H9 (cell line): ENCODE measurements around the gene ACSL3. TPM values are rescaled to one million over a fixed set of nuclear protein-coding genes. Genes with fewer than 3 reads are reported as not detected.

ENCODE experiments used
- DNase-seq: peaks from one replicate; pipeline ENCODE4 v3.0.0-alpha.2; 2017
- H2AFZ ChIP-seq: one replicate; pipeline ENCODE4 v1.6.1; 2013; ENCODE audit warnings: mild to moderate bottlenecking, low read length, control low read depth, moderate library complexity
- H2AK5ac ChIP-seq: 2 replicates; pipeline ENCODE4 v1.6.1; 2013; ENCODE audit warnings: low read length, control low read depth, mixed read lengths; ENCODE audit not compliant: insufficient read length
- H2BK120ac ChIP-seq: one replicate; pipeline ENCODE4 v1.6.1; 2013; ENCODE audit warnings: low read depth, mild to moderate bottlenecking, low read length, control low read depth, inconsistent platforms; ENCODE audit not compliant: poor library complexity, severe bottlenecking
- H2BK12ac ChIP-seq: 2 replicates; pipeline ENCODE4 v1.6.1; 2013; ENCODE audit warnings: low read length, control low read depth, mixed read lengths, low read depth; ENCODE audit not compliant: insufficient read length
- H2BK15ac ChIP-seq: 2 replicates; pipeline ENCODE4 v1.6.1; 2013; ENCODE audit warnings: low read depth, low read length, control low read depth
- H2BK20ac ChIP-seq: one replicate; pipeline ENCODE4 v1.6.1; 2013; ENCODE audit warnings: low read depth, mild to moderate bottlenecking, low read length, control low read depth, inconsistent platforms; ENCODE audit not compliant: poor library complexity, severe bottlenecking
- H2BK5ac ChIP-seq: 2 replicates; pipeline ENCODE4 v1.6.1; 2013; ENCODE audit warnings: low read length, control low read depth, mixed read lengths; ENCODE audit not compliant: insufficient read length
- H3K14ac ChIP-seq: 2 replicates; pipeline ENCODE4 v1.6.1; 2013; ENCODE audit warnings: low read length, control low read depth; ENCODE audit not compliant: insufficient read depth
- H3K18ac ChIP-seq: 2 replicates; pipeline ENCODE4 v1.6.1; 2013; ENCODE audit warnings: low read depth, mild to moderate bottlenecking, mixed read lengths, low read length, control low read depth; ENCODE audit not compliant: insufficient read length
- H3K23ac ChIP-seq: 2 replicates; pipeline ENCODE4 v1.6.1; 2013; ENCODE audit warnings: low read length, control low read depth, mixed read lengths, low read depth; ENCODE audit not compliant: insufficient read length
- H3K23me2 ChIP-seq: 2 replicates; pipeline ENCODE4 v1.6.1; 2013; ENCODE audit warnings: low read depth, mild to moderate bottlenecking, mixed read lengths, low read length, control low read depth; ENCODE audit not compliant: insufficient read length, poor library complexity, severe bottlenecking
- H3K27ac ChIP-seq: 2 replicates; pipeline ENCODE4 v1.5.1; 2013; ENCODE audit warnings: low read length, control low read depth, mixed read lengths, low read depth; ENCODE audit not compliant: insufficient read length
- H3K27me3 ChIP-seq: 2 replicates; pipeline ENCODE4 v1.6.1; 2013; ENCODE audit warnings: low read length, control low read depth, inconsistent platforms; ENCODE audit not compliant: insufficient read depth
- H3K4ac ChIP-seq: 2 replicates; pipeline ENCODE4 v1.6.1; 2013; ENCODE audit warnings: low read depth, mild to moderate bottlenecking, control low read depth, inconsistent platforms, low read length, moderate library complexity
- H3K4me1 ChIP-seq: 2 replicates; pipeline ENCODE4 v1.6.1; 2013; ENCODE audit warnings: low read length, control low read depth, inconsistent platforms; ENCODE audit not compliant: insufficient read depth
- H3K4me2 ChIP-seq: 2 replicates; pipeline ENCODE4 v1.6.1; 2013; ENCODE audit warnings: low read length, control low read depth, mixed read lengths; ENCODE audit not compliant: insufficient read length, insufficient read depth
- H3K56ac ChIP-seq: 2 replicates; pipeline ENCODE4 v1.6.1; 2013; ENCODE audit warnings: low read depth, mild to moderate bottlenecking, mixed read lengths, low read length, control low read depth; ENCODE audit not compliant: insufficient read length
- H3K79me1 ChIP-seq: 2 replicates; pipeline ENCODE4 v1.6.1; 2013; ENCODE audit warnings: low read depth, mild to moderate bottlenecking, moderate library complexity, low read length, control low read depth, inconsistent platforms; ENCODE audit not compliant: insufficient read depth, poor library complexity, severe bottlenecking
- H3K79me2 ChIP-seq: 2 replicates; pipeline ENCODE4 v1.6.1; 2013; ENCODE audit warnings: low read length, control low read depth, inconsistent platforms; ENCODE audit not compliant: insufficient read depth
- H3K9ac ChIP-seq: 2 replicates; pipeline ENCODE4 v1.6.1; 2013; ENCODE audit warnings: low read length, control low read depth, mixed read lengths; ENCODE audit not compliant: insufficient read length; ENCODE audit errors: extremely low read depth
- H3K9me3 ChIP-seq: one replicate; pipeline ENCODE4 v1.6.1; 2013; ENCODE audit warnings: low read depth, low read length, inconsistent platforms; ENCODE audit not compliant: control insufficient read depth
- H3T11ph ChIP-seq: one replicate; pipeline ENCODE4 v1.6.1; 2013; ENCODE audit warnings: mild to moderate bottlenecking, low read length, control low read depth, inconsistent platforms
- H4K20me1 ChIP-seq: one replicate; pipeline ENCODE4 v1.6.1; 2013; ENCODE audit not compliant: control insufficient read depth, insufficient read length, insufficient read depth
- H4K5ac ChIP-seq: 2 replicates; pipeline ENCODE4 v1.6.1; 2013; ENCODE audit warnings: low read depth, mild to moderate bottlenecking, mixed read lengths, low read length, control low read depth; ENCODE audit not compliant: insufficient read length
- H4K8ac ChIP-seq: replicated peaks from 2 replicates; pipeline ENCODE4 v1.6.1; 2013; ENCODE audit warnings: low read length, control low read depth, mixed read lengths, low read depth; ENCODE audit not compliant: insufficient read length
- H4K91ac ChIP-seq: 2 replicates; pipeline ENCODE4 v1.6.1; 2013; ENCODE audit warnings: low read depth, mild to moderate bottlenecking, moderate library complexity, mixed read lengths, low read length, control low read depth; ENCODE audit not compliant: insufficient read length
- H3K27ac Mint-ChIP-seq, 3 experiments: 2 replicates in 2 of 3; 3 replicates in 1 of 3; pipeline ENCODE4 v1.8.0; 2020 to 2021; ENCODE audit warnings: mixed read lengths in 3 of 3, mild to moderate bottlenecking in 1 of 3, moderate library complexity in 1 of 3
- H3K27me3 Mint-ChIP-seq: 2 replicates; pipeline ENCODE4 v1.8.0; 2021; ENCODE audit warnings: low read depth, mild to moderate bottlenecking, moderate library complexity, mixed read lengths
- H3K36me3 Mint-ChIP-seq, 3 experiments: 2 replicates in 2 of 3; 3 replicates in 1 of 3; pipeline ENCODE4 v1.8.0; 2020 to 2021; ENCODE audit warnings: low read depth in 3 of 3, mixed read lengths in 3 of 3; ENCODE audit not compliant: insufficient read depth in 1 of 3
- H3K4me1 Mint-ChIP-seq, 2 experiments: 2 replicates each; pipeline ENCODE4 v1.8.0; 2020; ENCODE audit warnings: mixed read lengths in 2 of 2
- H3K4me3 Mint-ChIP-seq, 2 experiments: 2 replicates in 1 of 2; 3 replicates in 1 of 2; pipeline ENCODE4 v1.8.0; 2020 to 2021; ENCODE audit warnings: mild to moderate bottlenecking in 2 of 2, mixed read lengths in 2 of 2, moderate library complexity in 1 of 2
- H3K9me3 Mint-ChIP-seq, 2 experiments: 2 replicates in 1 of 2; 3 replicates in 1 of 2; pipeline ENCODE4 v1.8.0; 2020; ENCODE audit warnings: mild to moderate bottlenecking in 2 of 2, mixed read lengths in 2 of 2, moderate library complexity in 1 of 2
- WGBS: extraction: QIAGEN DNeasy Blood & Tissue Kit; methylation state at CpG from one replicate; pipeline ENCODE4 v1.1.7; 2013; ENCODE audit warnings: missing lambda C conversion rate, low lambda C conversion rate, mixed read lengths; ENCODE audit not compliant: insufficient read length; ENCODE audit errors: extremely low coverage; 5-methylcytosine and 5-hydroxymethylcytosine counted together
- total RNA-seq: library from RNA; stranded (reverse); gene quantifications from 2 replicates; pipeline ENCODE4 v1.2.1, GENCODE V29; 2021
- TF ChIP-seq, protein P1 (sequence below): fragments of 200-600 bp; sonication (generic); conservative IDR thresholded peaks from 3 replicates; pipeline ENCODE4 v1.8.0; 2021; ENCODE audit warnings: antibody characterized with exemption, mild to moderate bottlenecking

Gene ACSL3
- total RNA-seq, 1 experiment from 2014 or later: 60.9 TPM

DNA sequence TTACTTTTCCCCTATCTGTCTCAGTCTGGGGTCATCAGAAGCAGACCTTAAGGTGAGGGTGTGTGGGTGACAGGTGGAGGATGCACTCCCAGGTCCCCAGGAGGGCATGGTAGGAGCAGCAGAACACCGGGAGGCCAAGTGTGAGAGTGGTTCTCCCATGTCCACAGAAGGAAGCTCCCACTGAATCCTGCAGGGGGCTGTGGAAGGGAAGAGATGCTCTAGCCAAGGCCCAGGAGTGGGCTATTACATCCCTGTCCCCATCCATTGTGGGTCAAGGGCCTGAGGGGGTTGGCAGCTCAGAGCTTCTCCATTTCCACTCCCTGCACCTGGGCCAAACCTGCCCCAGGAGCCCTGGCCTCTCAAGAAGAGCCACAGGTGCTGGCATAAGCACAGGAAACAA, 104.7 kb downstream of the ACSL3 start:
- Histone ChIP-seq H4K8ac (no peak overlapping the region), H3K4me1 (no peaks in the 10 kb centered on the region), H3K23me2 (no peaks in the 10 kb centered on the region), H2BK15ac (no peak overlapping the region), H4K5ac (no peak overlapping the region), H4K91ac (no peak overlapping the region), H4K20me1 (no peaks in the 10 kb centered on the region), H3K56ac (no peak overlapping the region), H3K27ac (no peak overlapping the region), H3K79me2 (no peaks in the 10 kb centered on the region), H3K4ac (no peak overlapping the region), H3K23ac (no peak overlapping the region), H2AFZ (no peak overlapping the region), H3T11ph (no peak overlapping the region), H3K9me3 (no peaks in the 10 kb centered on the region), H3K79me1 (no peaks in the 10 kb centered on the region), H3K18ac (no peak overlapping the region), H2BK120ac (no peak overlapping the region), H2BK5ac (no peak overlapping the region), H3K27me3 (no peaks in the 10 kb centered on the region), H3K14ac (no peak overlapping the region), H2BK12ac (no peak overlapping the region), H3K4me2 (no peak overlapping the region), H3K9ac (no peak overlapping the region), H2AK5ac (no peak overlapping the region), H2BK20ac (no peak overlapping the region)
- Mint-ChIP-seq H3K27me3 (peaks cover 3% of the 10 kb centered on the region), H3K4me1 (no peaks in the 10 kb centered on the region), H3K9me3 (peaks cover 10 to 16% of the 10 kb centered on the region in 2 experiments; a peak in 4 of 5 replicates), H3K27ac (no peak overlapping the region), H3K4me3 (no peak overlapping the region), H3K36me3 (peaks cover 6 to 20% (median 16%) of the 10 kb centered on the region in 3 experiments)
- no CpG with 5 or more reads among the region's 1 CpG for WGBS
- DNase-seq: no peak
- TF ChIP-seq, protein P1, sequence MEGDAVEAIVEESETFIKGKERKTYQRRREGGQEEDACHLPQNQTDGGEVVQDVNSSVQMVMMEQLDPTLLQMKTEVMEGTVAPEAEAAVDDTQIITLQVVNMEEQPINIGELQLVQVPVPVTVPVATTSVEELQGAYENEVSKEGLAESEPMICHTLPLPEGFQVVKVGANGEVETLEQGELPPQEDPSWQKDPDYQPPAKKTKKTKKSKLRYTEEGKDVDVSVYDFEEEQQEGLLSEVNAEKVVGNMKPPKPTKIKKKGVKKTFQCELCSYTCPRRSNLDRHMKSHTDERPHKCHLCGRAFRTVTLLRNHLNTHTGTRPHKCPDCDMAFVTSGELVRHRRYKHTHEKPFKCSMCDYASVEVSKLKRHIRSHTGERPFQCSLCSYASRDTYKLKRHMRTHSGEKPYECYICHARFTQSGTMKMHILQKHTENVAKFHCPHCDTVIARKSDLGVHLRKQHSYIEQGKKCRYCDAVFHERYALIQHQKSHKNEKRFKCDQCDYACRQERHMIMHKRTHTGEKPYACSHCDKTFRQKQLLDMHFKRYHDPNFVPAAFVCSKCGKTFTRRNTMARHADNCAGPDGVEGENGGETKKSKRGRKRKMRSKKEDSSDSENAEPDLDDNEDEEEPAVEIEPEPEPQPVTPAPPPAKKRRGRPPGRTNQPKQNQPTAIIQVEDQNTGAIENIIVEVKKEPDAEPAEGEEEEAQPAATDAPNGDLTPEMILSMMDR: no peak
